ENCODE results near the gene PRICKLE1.
"Not testable (repeated sequence)": the region's sequence is repeated elsewhere in the genome, so short reads cannot be mapped to it uniquely, and the experiment has no call there.

Gene PRICKLE1

GRCh38 chr12:42552822-42553221 lies 36.7 kb downstream of the PRICKLE1 start:
- no peak for DNase-seq

- DNase-seq, result no peak
Measured at GRCh38 chr12:42550800-42551199, 38.7 kb downstream of the PRICKLE1 start.

DNA sequence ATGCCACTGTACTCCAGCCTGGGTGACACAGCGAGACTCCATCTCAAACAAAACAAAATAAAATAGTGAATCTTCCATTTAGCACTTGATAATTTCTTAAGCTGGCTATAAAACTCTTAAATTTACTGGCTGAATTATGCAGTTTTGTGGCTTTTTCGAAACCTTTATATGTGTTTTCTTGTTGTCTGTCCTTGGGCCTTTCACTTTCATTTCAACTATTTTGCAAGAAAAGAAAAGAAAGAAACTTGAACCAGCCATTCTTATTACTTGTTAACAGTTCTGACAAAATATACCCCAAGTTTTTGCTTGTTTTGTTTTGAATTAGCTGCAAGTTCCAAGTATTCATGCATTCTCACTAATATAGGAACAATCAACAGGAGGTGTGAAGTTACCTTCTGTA lies 42.8 kb downstream of the PRICKLE1 start:
- DNase-seq, result no peak

DNA sequence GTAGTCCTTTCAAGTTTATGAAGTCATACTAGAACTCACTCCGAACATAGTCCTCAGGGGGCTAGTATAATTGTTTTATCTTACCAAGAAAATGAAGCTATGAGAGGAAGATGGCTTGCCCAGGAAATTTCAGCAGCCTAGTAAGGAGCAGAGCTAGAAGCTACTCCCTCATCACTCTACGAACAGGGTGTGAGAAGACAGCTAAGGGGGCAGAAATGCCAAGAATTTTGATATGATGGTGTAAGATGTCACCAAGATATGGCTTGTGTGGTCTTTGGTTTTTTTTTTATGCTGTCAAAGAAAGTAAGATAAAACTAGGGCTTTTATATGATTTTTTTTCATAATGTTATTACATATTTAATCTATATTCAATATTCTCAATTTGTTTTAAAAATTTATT lies 47.6 kb downstream of the PRICKLE1 start:
- no peak for DNase-seq

DNA sequence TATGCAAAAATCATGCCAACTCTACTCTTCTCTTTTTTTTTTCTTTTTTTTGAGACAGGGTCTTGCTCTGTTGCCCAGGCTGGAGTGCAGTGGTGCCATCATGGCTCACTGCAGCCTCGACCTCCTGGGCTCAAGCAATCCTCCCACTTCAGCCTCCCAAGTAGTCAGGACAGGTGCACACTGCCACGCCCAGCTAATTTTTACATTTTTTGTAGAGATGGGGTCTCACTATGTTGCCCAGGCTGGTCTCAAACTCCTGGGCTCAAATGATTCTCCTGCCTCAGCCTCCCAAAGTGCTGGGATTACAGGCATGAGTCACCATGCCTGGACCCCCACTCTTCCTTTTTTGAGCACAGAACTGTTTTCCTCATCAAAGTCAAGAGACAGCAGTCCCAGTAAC lies 48.2 kb downstream of the PRICKLE1 start:
- DNase-seq, result not testable (repeated sequence)

DNA sequence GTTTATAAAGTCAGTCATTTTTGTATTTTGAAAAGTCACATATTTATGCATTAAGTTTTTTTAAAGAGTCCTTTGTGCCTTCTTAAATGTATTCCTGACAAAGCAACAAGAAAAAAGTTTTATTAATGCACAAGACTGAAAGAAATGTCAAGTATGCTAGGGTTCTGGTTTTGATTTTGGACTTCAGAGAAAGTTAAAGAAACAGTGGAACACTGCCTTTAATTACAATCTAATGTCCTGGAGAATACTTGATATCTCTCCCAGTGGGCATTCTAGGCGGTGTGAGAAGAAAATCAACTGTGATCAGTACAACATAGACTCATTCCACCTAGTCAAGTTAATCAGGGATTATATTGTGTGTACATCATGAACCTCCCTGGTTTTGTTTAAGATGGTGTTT lies 49.9 kb downstream of the PRICKLE1 start:
- DNase-seq, result no peak

GRCh38 chr12:42538203-42538602 lies 51.3 kb downstream of the PRICKLE1 start:
- DNase-seq, result no peak

DNA sequence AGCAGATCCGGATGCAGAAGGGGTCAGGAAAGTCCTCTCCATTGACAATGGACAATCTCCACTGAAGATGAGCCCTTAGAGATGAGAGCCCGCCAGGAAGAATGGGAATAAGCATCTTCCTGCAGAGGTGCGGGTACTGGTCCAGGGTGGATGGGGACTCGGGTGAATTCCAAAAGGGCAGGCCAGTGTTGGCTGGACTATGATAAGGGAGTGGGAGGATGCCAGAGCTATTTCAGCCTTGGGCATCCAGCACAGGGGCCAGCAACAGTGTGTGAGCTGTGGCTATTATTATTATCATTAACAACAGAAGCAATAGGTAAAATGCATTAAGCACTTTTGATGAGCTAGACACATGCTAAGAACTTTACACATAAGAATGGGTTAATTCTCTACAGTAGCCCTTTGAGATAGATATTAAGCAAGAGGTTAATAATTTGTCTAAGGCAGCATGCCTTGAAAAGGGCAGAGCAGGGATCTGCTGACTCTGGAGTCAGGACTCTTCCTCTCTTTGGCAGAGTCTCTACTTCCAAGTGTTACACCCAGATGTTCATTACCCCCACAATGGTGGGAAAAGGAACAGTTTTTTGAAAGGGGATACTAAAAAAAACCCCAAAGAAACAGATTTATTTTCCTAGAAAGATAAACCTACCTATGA lies 55.2 kb downstream of the PRICKLE1 start:
- no peak for DNase-seq

- no peak for DNase-seq
Measured at GRCh38 chr12:42530284-42530683, 59.3 kb downstream of the PRICKLE1 start.

DNA sequence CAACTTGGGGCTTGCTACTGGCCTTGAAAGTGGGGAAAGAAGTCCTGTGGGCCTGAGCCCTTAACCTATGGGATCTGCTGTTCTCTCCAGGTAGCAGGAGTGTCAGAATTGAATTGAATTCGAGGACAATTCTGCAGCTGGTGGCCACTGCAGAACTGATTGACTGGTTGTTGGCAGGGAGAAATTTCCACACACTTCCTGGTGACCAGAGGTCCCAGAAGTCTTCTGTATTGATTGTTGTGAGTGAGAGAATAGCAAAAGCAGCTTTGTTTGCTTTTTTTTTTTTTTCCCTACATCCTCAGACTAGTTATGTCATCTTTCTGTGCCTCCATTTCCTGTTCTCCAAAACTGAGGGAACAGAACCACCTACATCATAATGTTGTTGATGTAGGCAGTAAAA lies 64.1 kb downstream of the PRICKLE1 start:
- no peak for DNase-seq

DNA sequence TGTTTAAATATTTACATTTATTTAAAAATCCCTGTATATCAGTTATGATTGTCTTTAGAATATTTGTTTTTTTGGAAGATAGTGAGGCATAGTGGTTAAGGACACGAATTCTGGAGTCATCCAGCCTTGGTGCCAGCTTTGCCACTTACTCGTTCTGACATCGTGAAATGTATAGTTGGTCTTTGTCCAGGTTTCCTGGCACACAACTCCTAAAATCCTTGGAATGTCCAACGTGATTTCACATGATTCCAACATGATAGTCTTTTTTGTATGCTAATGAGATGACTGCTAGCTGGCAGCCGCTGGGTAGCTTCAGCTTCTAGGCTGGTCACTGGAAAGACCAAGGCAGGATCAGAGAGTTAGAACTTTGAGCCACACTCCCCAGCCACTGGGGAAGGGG lies 64.8 kb downstream of the PRICKLE1 start:
- no peak for DNase-seq

DNA sequence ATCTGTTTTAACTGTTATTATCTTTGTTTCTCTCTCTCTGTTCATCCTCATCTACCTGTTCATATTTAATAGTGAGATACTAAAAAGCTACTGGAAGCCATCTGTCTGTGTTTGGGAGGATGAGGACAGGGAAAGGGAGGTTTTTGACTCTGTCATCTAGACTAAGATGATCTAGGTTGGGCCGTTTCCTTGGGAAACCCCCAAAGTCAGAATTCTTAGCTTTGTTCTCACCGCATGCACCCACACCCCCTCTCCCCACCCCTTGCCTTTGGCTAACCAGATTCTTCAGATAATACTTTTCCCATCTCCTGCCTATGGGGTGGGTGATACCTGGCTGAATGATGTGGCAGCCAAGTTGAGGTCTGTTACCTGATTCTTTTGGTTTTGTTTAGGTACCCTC lies 73.0 kb downstream of the PRICKLE1 start:
- DNase-seq, result no peak

GRCh38 chr12:42511656-42512055 lies 77.9 kb downstream of the PRICKLE1 start:
- DNase-seq, result no peak

DNA sequence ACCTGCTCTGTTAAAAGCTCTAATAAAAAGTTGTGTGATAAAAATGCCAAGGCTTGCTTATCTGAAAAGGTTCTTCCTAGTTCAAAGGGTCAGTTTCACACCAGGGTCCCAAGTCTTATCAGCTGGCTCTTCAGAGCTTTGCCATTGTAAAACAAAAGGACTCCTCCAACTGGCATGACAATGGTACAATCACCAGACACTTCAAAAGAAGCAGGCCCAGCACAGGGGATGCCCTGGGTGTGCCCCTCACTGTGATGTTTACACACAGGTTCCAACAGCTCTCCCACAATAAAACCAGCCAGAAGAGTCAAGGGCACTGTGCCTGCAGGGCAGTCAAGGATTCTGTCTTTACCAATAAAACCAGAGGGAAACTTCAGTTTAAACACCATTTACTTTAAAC lies 78.7 kb downstream of the PRICKLE1 start:
- DNase-seq, result no peak

DNA sequence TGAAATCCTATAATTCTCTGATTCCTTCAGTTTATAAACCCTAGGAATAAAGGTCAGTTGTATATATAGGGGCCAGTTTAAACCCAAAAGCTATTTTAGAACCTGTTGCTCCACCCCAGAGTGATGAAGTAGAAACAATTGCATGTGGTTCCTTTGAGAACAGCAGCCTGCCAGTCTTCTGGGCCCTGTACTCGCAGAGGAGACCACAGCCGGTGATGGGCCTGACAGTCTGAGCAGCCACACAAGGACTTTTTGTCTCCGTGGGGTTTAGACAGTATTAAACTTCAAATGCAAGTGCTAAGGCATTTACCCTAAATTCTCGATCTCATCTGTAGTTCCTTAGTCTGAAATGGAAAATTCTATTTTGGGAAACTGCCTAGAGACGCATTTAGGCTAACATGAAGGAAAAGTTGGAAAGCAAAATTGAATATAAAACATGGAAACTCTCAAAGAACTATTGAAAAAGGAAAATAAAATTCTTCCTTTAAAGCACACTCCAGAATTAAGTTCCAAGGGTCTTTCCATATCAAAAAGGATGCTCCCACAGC lies 80.6 kb downstream of the PRICKLE1 start:
- no peak for DNase-seq

- DNase-seq, result no peak
Measured at GRCh38 chr12:42507565-42507964, 82.0 kb downstream of the PRICKLE1 start.

DNA sequence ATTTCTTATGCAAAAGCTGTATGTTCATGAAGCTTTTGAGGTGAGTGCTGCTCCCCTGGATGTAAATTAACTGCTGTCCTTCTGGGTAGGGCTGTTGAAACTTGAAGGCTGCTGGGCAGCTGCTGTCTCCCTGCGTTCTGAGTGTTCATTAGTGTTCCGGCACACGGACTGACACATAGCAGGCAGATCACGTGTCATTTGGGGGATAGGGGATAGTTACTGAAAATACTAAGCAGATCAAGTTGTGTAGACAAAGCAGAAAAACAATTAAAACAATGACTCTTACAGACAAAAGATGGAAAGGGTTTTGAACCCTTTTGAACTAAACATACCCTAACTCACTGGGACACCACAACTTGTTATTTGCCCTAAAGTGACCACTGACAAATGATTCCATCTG lies 82.5 kb downstream of the PRICKLE1 start:
- DNase-seq, result no peak

GRCh38 chr12:42504049-42504448 lies 85.5 kb downstream of the PRICKLE1 start:
- DNase-seq, result no peak

- DNase-seq, result no peak
Measured at GRCh38 chr12:42502682-42503081, 86.9 kb downstream of the PRICKLE1 start.

- no peak for DNase-seq
Measured at GRCh38 chr12:42498549-42499247, 90.8 kb downstream of the PRICKLE1 start.

DNA sequence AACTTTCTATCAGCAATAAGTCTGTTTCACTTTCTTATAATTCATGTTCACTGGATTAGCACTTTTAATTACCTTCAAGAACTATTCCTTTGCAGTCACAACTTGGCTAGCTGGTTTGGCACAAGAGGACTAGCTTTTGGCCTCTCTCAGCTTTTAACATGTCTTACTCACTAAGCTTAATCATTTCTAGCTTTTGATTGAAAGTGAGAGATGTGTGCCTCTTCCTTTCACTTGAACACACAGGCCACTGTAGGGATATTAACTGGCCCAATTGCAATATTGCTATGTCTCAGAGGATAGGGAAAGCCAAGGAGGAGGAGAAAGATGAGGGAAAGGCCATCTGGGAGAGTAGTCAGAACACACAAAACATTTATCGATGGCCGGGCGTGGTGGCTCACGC lies 92.7 kb downstream of the PRICKLE1 start:
- no peak for DNase-seq

GRCh38 chr12:42495244-42495643 lies 94.3 kb downstream of the PRICKLE1 start:
- DNase-seq, result no peak

GRCh38 chr12:42492267-42492666 lies 97.3 kb downstream of the PRICKLE1 start:
- DNase-seq, result no peak

DNA sequence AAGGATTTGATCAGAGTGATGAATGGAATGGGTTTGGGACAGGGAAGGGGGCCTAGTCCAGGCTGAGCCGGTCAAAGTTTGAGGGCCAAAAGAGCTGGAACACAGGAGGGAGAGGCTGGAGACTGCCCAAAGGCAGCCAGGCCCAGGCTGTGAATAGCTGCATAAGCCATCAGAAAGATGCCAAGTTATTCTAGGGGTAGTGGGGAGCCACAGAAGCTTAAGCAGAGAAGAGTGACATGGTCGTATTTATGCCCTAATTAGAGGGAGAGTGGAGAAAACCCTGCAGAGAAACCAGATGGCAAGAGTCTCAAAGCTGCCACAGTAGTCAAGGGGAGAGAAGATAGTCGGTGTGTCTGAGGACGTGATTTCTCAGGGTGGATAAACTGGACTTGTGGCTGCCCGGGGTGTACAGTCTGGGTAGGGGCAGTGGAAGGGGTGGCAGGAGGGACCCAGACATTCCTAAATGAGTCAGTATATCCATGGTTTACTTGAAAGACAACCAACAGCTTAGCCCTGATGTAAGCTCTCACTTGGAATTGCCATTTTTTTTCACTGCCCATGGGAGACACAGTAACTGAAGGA lies 99.2 kb downstream of the PRICKLE1 start:
- DNase-seq, result no peak

All from CD4-positive, alpha-beta T cell treated with Interleukin-21 for 1 hour (primary cell).